Liver (tissue), 9 donors: Measurements from ENCODE around the gene AP3B1. TPM values are rescaled to one million over a fixed set of nuclear protein-coding genes. Genes with fewer than 3 reads are reported as not detected.

ENCODE experiments used
- DNase-seq: peaks from one replicate; pipeline ENCODE4 v3.0.0-alpha.2; 2017; ENCODE audit warnings: low spot score
- H3K27ac ChIP-seq, 2 donors: one replicate each; pipeline ENCODE4 v1.7.0; 2013; ENCODE audit warnings: inconsistent platforms in 2 of 2, low read length in 2 of 2, control low read depth in 1 of 2, low read depth in 1 of 2, mild to moderate bottlenecking in 1 of 2
- H3K27me3 ChIP-seq, 4 donors: one replicate each; pipeline versions ENCODE4 v1.6.1 to v1.7.0; 2013; ENCODE audit warnings: low read length in 3 of 4, inconsistent platforms in 1 of 4, mild to moderate bottlenecking in 1 of 4, moderate library complexity in 1 of 4; ENCODE audit not compliant: control insufficient read depth in 4 of 4, insufficient read depth in 4 of 4
- H3K36me3 ChIP-seq, 4 donors: one replicate each; pipeline versions ENCODE4 v1.6.1 to v1.7.0; 2013; ENCODE audit warnings: low read length in 3 of 4, mild to moderate bottlenecking in 3 of 4, low read depth in 1 of 4, moderate library complexity in 1 of 4; ENCODE audit not compliant: control insufficient read depth in 4 of 4, insufficient read depth in 3 of 4
- H3K4me1 ChIP-seq, 4 donors: one replicate each; pipeline versions ENCODE4 v1.6.1 to v1.7.0; 2013; ENCODE audit warnings: low read length in 3 of 4, mild to moderate bottlenecking in 3 of 4, moderate library complexity in 1 of 4; ENCODE audit not compliant: control insufficient read depth in 4 of 4, insufficient read depth in 4 of 4
- H3K4me3 ChIP-seq, 3 donors: one replicate each; pipeline versions ENCODE4 v1.6.1 to v1.7.0; 2013; ENCODE audit warnings: low read length in 3 of 3, control low read depth in 1 of 3, low read depth in 1 of 3, mild to moderate bottlenecking in 1 of 3
- H3K9ac ChIP-seq, 2 donors: one replicate each; pipeline ENCODE4 v1.7.0; 2013; ENCODE audit warnings: low read length in 2 of 2, mild to moderate bottlenecking in 2 of 2, moderate library complexity in 2 of 2, control low read depth in 1 of 2, low read depth in 1 of 2
- H3K9me3 ChIP-seq, 4 donors: one replicate each; pipeline versions ENCODE4 v1.6.1 to v1.7.0; 2013; ENCODE audit warnings: low read length in 3 of 4; ENCODE audit not compliant: control insufficient read depth in 4 of 4
- EGR1 ChIP-seq, 2 donors: IDR thresholded peaks; 2 replicates each; pipeline ENCODE4 v1.6.1; 2016 to 2018; ENCODE audit warnings: antibody characterized with exemption in 2 of 2, low read depth in 2 of 2
- FOXA1 ChIP-seq: IDR thresholded peaks from 2 replicates; pipeline ENCODE4 v1.6.1; 2016; ENCODE audit warnings: antibody characterized with exemption
- FOXA2 ChIP-seq: IDR thresholded peaks from 2 replicates; pipeline ENCODE4 v1.6.1; 2016; ENCODE audit warnings: antibody characterized with exemption
- GABPA ChIP-seq, 2 donors: IDR thresholded peaks in 1 of 2; conservative IDR thresholded peaks in 1 of 2; 2 replicates each; pipeline ENCODE4 v1.6.1; 2016; ENCODE audit warnings: antibody characterized with exemption in 2 of 2, mild to moderate bottlenecking in 1 of 2, moderate library complexity in 1 of 2
- HNF4A ChIP-seq, 2 donors: conservative IDR thresholded peaks; 2 replicates each; pipeline ENCODE4 v1.6.1; 2016; ENCODE audit warnings: antibody characterized with exemption in 2 of 2, mild to moderate bottlenecking in 2 of 2
- JUND ChIP-seq, 2 donors: IDR thresholded peaks; 2 replicates each; pipeline ENCODE4 v1.6.1; 2016; ENCODE audit warnings: antibody characterized with exemption in 2 of 2
- NR2F2 ChIP-seq: IDR thresholded peaks from 2 replicates; pipeline ENCODE4 v1.6.1; 2016; ENCODE audit warnings: antibody characterized with exemption
- RAD21 ChIP-seq, 2 donors: IDR thresholded peaks; 2 replicates each; pipeline ENCODE4 v1.6.1; 2016; ENCODE audit warnings: antibody characterized with exemption in 2 of 2, mild to moderate bottlenecking in 2 of 2
- SP1 ChIP-seq: IDR thresholded peaks from 2 replicates; pipeline ENCODE4 v1.6.1; 2018; ENCODE audit warnings: antibody characterized with exemption, mild to moderate bottlenecking
- YY1 ChIP-seq: IDR thresholded peaks from 2 replicates; pipeline ENCODE4 v1.6.1; 2016; ENCODE audit warnings: antibody characterized with exemption, mild to moderate bottlenecking
- WGBS: extraction: QIAGEN DNeasy Blood & Tissue Kit; methylation state at CpG from one replicate; pipeline ENCODE4 v1.1.7; 2013; 5-methylcytosine and 5-hydroxymethylcytosine counted together
- polyA plus RNA-seq, 2 donors: library from polyadenylated mRNA; stranded (reverse) in 1 of 2; unstranded in 1 of 2; fragments of 200-250 nt in 1 of 2; fragments of >200 nt in 1 of 2; fragmentation: Nextera tagmentation in 1 of 2; extraction: Ambion mirVana in 1 of 2; gene quantifications; one replicate each; pipeline versions ENCODE4 v1.2.1 to v1.2.3, GENCODE V29; 2013 to 2015
- total RNA-seq, 2 donors: library from RNA; depleted of rRNA; stranded (reverse); fragments of >200 nt; gene quantifications; one replicate each; pipeline ENCODE4 v1.2.3, GENCODE V29; 2014
- TF ChIP-seq, protein P1 (sequence below): IDR thresholded peaks from 2 replicates; pipeline ENCODE4 v1.6.1; 2016; ENCODE audit warnings: antibody characterized with exemption
- TF ChIP-seq, protein P2 (sequence below): IDR thresholded peaks from 2 replicates; pipeline ENCODE4 v1.6.1; 2016; ENCODE audit warnings: antibody characterized with exemption
- TF ChIP-seq, protein P3 (sequence below): IDR thresholded peaks from 2 replicates; pipeline ENCODE4 v1.6.1; 2016; ENCODE audit warnings: antibody characterized with exemption
- TF ChIP-seq, protein P4 (sequence below): IDR thresholded peaks from 2 replicates; pipeline ENCODE4 v1.6.1; 2016; ENCODE audit warnings: antibody characterized with exemption, mild to moderate bottlenecking
- donor health status: healthy.
- donor health status: healthy.
- donor health status: healthy.
- donor health status: healthy.
- donor health status: healthy.

Gene AP3B1
- total and polyA plus RNA-seq, 4 donors = 8.2 to 23.1 (median 14.4) TPM

DNA sequence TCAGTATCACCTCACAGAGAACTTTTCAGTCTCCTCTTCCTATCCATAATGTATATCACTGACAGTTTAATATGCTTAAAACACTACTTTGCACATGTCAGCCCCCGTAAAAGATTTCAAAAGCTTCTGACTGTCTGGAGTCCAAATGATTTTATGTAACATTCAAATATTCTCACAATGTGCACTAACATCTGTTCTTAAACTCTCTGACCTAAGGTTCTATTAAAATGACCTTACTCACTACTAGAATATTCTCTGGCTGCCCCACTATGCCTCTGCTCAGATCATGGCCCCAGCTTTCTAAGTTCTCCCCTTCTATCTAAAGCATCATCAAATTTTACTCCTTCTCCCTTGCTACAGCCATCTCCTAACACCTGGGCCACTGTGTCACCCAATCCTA lies 52.5 kb downstream of the AP3B1 start:
- Histone ChIP-seq H3K4me1 (no peaks in the 10 kb centered on the region), H3K27ac (no peak overlapping the region), H3K27me3 (no peaks in the 10 kb centered on the region), H3K9me3 (no peaks in the 10 kb centered on the region), H3K36me3 (peaks cover 0 to 6% (median 0%) of the 10 kb centered on the region in 4 donors), H3K9ac (no peak overlapping the region), H3K4me3 (no peak overlapping the region)
- TF ChIP-seq NR2F2 = no peak
- TF ChIP-seq HNF4A (conservative IDR thresholded peaks at IDR 0.05) = no peak
- TF ChIP-seq EGR1 (IDR thresholded peaks at IDR 0.05; ENCODE audit: low read depth in 2 of 2) = no peak
- TF ChIP-seq, protein P1, sequence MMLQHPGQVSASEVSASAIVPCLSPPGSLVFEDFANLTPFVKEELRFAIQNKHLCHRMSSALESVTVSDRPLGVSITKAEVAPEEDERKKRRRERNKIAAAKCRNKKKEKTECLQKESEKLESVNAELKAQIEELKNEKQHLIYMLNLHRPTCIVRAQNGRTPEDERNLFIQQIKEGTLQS = no peak
- TF ChIP-seq, protein P2, sequence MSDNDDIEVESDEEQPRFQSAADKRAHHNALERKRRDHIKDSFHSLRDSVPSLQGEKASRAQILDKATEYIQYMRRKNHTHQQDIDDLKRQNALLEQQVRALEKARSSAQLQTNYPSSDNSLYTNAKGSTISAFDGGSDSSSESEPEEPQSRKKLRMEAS = no peak
- no peak for DNase-seq
- WGBS = 99% methylated on average over 1 of the region's 1 CpG

DNA sequence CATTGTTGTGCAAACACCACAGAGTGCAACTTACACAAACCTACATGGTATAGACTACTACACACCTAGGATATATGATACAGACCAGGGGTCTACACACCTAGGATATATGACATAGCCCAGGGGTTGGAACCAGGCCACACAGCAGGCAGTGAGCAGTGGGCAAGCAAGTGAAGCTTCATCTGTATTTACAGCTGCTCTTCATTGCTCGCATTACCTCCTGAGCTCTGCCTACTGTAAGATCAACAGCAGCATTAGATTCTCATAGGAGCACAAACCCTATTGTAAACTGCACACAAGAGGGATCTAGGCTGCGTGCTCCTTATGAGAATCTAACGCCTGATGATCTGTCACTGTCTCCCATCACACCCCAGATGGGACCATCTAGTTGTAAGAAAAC lies 56.6 kb downstream of the AP3B1 start:
- Histone ChIP-seq H3K4me3 (no peak overlapping the region), H3K9me3 (no peaks in the 10 kb centered on the region), H3K9ac (no peak overlapping the region), H3K4me1 (no peaks in the 10 kb centered on the region), H3K36me3 (peaks cover 0 to 6% (median 0%) of the 10 kb centered on the region in 4 donors), H3K27me3 (no peaks in the 10 kb centered on the region), H3K27ac (no peak overlapping the region)
- DNase-seq = no peak
- TF ChIP-seq YY1 = no peak
- TF ChIP-seq JUND (IDR thresholded peaks at IDR 0.05) = no peak
- no peak for TF ChIP-seq FOXA2
- TF ChIP-seq HNF4A (conservative IDR thresholded peaks at IDR 0.05) = no peak
- TF ChIP-seq, protein P3, sequence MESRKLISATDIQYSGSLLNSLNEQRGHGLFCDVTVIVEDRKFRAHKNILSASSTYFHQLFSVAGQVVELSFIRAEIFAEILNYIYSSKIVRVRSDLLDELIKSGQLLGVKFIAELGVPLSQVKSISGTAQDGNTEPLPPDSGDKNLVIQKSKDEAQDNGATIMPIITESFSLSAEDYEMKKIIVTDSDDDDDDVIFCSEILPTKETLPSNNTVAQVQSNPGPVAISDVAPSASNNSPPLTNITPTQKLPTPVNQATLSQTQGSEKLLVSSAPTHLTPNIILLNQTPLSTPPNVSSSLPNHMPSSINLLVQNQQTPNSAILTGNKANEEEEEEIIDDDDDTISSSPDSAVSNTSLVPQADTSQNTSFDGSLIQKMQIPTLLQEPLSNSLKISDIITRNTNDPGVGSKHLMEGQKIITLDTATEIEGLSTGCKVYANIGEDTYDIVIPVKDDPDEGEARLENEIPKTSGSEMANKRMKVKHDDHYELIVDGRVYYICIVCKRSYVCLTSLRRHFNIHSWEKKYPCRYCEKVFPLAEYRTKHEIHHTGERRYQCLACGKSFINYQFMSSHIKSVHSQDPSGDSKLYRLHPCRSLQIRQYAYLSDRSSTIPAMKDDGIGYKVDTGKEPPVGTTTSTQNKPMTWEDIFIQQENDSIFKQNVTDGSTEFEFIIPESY = no peak
- no peak for TF ChIP-seq SP1
- TF ChIP-seq, protein P1 = no peak
- TF ChIP-seq GABPA (IDR thresholded peaks at IDR 0.05 in 1 of 2, conservative IDR thresholded peaks at IDR 0.05 in 1 of 2) = no peak
- no peak for TF ChIP-seq RAD21 (IDR thresholded peaks at IDR 0.05)
- TF ChIP-seq, protein P2 = no peak
- no peak for TF ChIP-seq FOXA1
- TF ChIP-seq, protein P4, sequence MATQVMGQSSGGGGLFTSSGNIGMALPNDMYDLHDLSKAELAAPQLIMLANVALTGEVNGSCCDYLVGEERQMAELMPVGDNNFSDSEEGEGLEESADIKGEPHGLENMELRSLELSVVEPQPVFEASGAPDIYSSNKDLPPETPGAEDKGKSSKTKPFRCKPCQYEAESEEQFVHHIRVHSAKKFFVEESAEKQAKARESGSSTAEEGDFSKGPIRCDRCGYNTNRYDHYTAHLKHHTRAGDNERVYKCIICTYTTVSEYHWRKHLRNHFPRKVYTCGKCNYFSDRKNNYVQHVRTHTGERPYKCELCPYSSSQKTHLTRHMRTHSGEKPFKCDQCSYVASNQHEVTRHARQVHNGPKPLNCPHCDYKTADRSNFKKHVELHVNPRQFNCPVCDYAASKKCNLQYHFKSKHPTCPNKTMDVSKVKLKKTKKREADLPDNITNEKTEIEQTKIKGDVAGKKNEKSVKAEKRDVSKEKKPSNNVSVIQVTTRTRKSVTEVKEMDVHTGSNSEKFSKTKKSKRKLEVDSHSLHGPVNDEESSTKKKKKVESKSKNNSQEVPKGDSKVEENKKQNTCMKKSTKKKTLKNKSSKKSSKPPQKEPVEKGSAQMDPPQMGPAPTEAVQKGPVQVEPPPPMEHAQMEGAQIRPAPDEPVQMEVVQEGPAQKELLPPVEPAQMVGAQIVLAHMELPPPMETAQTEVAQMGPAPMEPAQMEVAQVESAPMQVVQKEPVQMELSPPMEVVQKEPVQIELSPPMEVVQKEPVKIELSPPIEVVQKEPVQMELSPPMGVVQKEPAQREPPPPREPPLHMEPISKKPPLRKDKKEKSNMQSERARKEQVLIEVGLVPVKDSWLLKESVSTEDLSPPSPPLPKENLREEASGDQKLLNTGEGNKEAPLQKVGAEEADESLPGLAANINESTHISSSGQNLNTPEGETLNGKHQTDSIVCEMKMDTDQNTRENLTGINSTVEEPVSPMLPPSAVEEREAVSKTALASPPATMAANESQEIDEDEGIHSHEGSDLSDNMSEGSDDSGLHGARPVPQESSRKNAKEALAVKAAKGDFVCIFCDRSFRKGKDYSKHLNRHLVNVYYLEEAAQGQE = no peak
- no peak for TF ChIP-seq NR2F2
- 97% methylated on average over 3 of the region's 3 CpGs for WGBS
